Muscle of leg (tissue), 16 donors: ENCODE data around the gene CGB3. TPM values are rescaled to one million over a fixed set of nuclear protein-coding genes. Genes with fewer than 3 reads are reported as not detected.
"Not testable (repeated sequence)": the region's sequence is repeated elsewhere in the genome, so short reads cannot be mapped to it uniquely, and the experiment has no call there.

ENCODE experiments used
- DNase-seq: peaks from one replicate; pipeline ENCODE4 v3.0.0; 2013
- H3K27ac ChIP-seq: one replicate; pipeline ENCODE4 v1.5.1; 2013; ENCODE audit warnings: mild to moderate bottlenecking, low read length, control low read depth
- H3K27me3 ChIP-seq: one replicate; pipeline ENCODE4 v1.6.1; 2013; ENCODE audit warnings: low read length; ENCODE audit not compliant: control insufficient read depth, insufficient read depth
- H3K36me3 ChIP-seq: one replicate; pipeline ENCODE4 v1.6.1; 2013; ENCODE audit warnings: low read length; ENCODE audit not compliant: control insufficient read depth, insufficient read depth
- H3K4me1 ChIP-seq: one replicate; pipeline ENCODE4 v1.6.1; 2013; ENCODE audit warnings: low read length; ENCODE audit not compliant: control insufficient read depth, insufficient read depth
- H3K4me3 ChIP-seq: one replicate; pipeline ENCODE4 v1.5.1; 2013; ENCODE audit warnings: low read length, control low read depth
- H3K9me3 ChIP-seq: replicated peaks from 2 replicates; pipeline ENCODE4 v1.6.1; 2013; ENCODE audit warnings: low read depth, low read length; ENCODE audit not compliant: control insufficient read depth
- WGBS: methylation state at CpG from one replicate; pipeline ENCODE4 v1.1.5; 2013; ENCODE audit warnings: missing lambda C conversion rate; ENCODE audit not compliant: insufficient coverage; 5-methylcytosine and 5-hydroxymethylcytosine counted together
- long read RNA-seq, 11 donors: transcript quantifications; one replicate each; lab custom pipeline, GENCODE V29; 2026
- polyA plus RNA-seq, 8 donors: library from polyadenylated mRNA; unstranded; fragments of 120-200 nt; gene quantifications; one replicate each; pipeline versions ENCODE4 v1.2.1 to v1.2.3, GENCODE V29; 2013; ENCODE audit warnings: inconsistent platforms in 1 of 8, low replicate concordance in 1 of 8; ENCODE audit not compliant: insufficient read length in 8 of 8, insufficient read depth in 1 of 8
- total RNA-seq: library from RNA; stranded (reverse); fragments of 120-200 nt; gene quantifications from one replicate; pipeline ENCODE4 v1.2.4, GENCODE V29; 2013

CGB3 gene
- 0.22 TPM for total RNA-seq
- under 1 TPM in 2 of 8 donors, not detected in 6; 0.57 to 0.60 TPM for polyA plus RNA-seq
- long read RNA-seq, donor 1: 0 reads
- long read RNA-seq, donor 2: 0 reads
- long read RNA-seq, donor 3: 0 reads
- long read RNA-seq, donor 4: 0 reads
- long read RNA-seq, donor 5: 0 reads
- long read RNA-seq, donor 6: 0 reads
- long read RNA-seq, donor 7: 0 reads
- long read RNA-seq, donor 8: 0 reads
- long read RNA-seq, donor 9: 0 reads
- long read RNA-seq, donor 10: 0 reads
- long read RNA-seq, donor 11: 0 reads

GRCh38 chr19:49024233-49024632 is at the start of gene CGB3:
Gene CGB3, minus strand, starts transcription at chr19:49024333. Its CDS starts 362 bp downstream, at chr19:49023971.
- not testable (repeated sequence) for H3K4me3 ChIP-seq, H3K27ac ChIP-seq, H3K36me3 ChIP-seq, H3K4me1 ChIP-seq, H3K9me3 ChIP-seq, DNase-seq
- WGBS: no CpG with 5 or more reads among the region's 15 CpGs
- H3K27me3 ChIP-seq: peaks cover 25% of the 10 kb centered on the region

- H3K4me1 ChIP-seq: peaks cover 15% of the 10 kb centered on the region
- H3K27me3 ChIP-seq: peaks cover 64% of the 10 kb centered on the region
- peak overlapping the region; percentile 24 for H3K4me3 ChIP-seq
- 3% methylated on average over 93 of the region's 93 CpGs for WGBS
- H3K9me3 ChIP-seq: no peaks in the 10 kb centered on the region
- peak overlapping the region; percentile 55 for H3K27ac ChIP-seq
- DNase-seq: no peak
- no peaks in the 10 kb centered on the region for H3K36me3 ChIP-seq
Observed at GRCh38 chr19:49071860-49072547, 47.9 kb upstream of the CGB3 start.

- Histone ChIP-seq H3K27ac (no peak overlapping the region), H3K9me3 (no peaks in the 10 kb centered on the region), H3K4me3 (no peak overlapping the region), H3K4me1 (peaks cover 27% of the 10 kb centered on the region), H3K36me3 (no peaks in the 10 kb centered on the region), H3K27me3 (peaks cover 80% of the 10 kb centered on the region)
- no peak for DNase-seq
- WGBS: 91% methylated on average over 21 of the region's 21 CpGs
Observed at GRCh38 chr19:49070416-49070815, 46.3 kb upstream of the CGB3 start.

- WGBS: 80% methylated on average over 7 of the region's 9 CpGs
- peaks cover 85% of the 10 kb centered on the region for H3K27me3 ChIP-seq
- H3K36me3 ChIP-seq: no peaks in the 10 kb centered on the region
- no peak overlapping the region for H3K4me3 ChIP-seq
- H3K4me1 ChIP-seq: peaks cover 36% of the 10 kb centered on the region
- no peaks in the 10 kb centered on the region for H3K9me3 ChIP-seq
- no peak for DNase-seq
- no peak overlapping the region for H3K27ac ChIP-seq
Observed at GRCh38 chr19:49069026-49069425, 44.9 kb upstream of the CGB3 start.

- no peak overlapping the region for H3K4me3 ChIP-seq
- H3K4me1 ChIP-seq: peaks cover 31% of the 10 kb centered on the region
- no peaks in the 10 kb centered on the region for H3K36me3 ChIP-seq
- DNase-seq: no peak
- H3K27ac ChIP-seq: no peak overlapping the region
- H3K9me3 ChIP-seq: no peaks in the 10 kb centered on the region
- WGBS: 67% methylated on average over 3 of the region's 3 CpGs
- peaks cover 78% of the 10 kb centered on the region for H3K27me3 ChIP-seq
Observed at GRCh38 chr19:49067554-49067953, 43.4 kb upstream of the CGB3 start.

- Histone ChIP-seq H3K27ac (peak overlapping the region; percentile 47), H3K36me3 (no peaks in the 10 kb centered on the region), H3K4me3 (no peak overlapping the region), H3K4me1 (peaks cover 28% of the 10 kb centered on the region), H3K27me3 (peaks cover 73% of the 10 kb centered on the region), H3K9me3 (no peaks in the 10 kb centered on the region)
- no CpG with 5 or more reads among the region's 13 CpGs for WGBS
- DNase-seq: peak; percentile 53
Observed at GRCh38 chr19:49065905-49066512, 41.9 kb upstream of the CGB3 start.

GRCh38 chr19:49064768-49065611 is 40.9 kb upstream of the CGB3 start, which contains the start of gene NTF4:
Gene NTF4, minus strand, starts transcription at chr19:49064818. Its CDS starts 2,821 bp downstream, at chr19:49061997.
- H3K27ac ChIP-seq: no peak within 1 kb of the TSS
- no peak within 1 kb of the TSS for H3K4me3 ChIP-seq
- peaks cover 28% of the 10 kb centered on the region for H3K4me1 ChIP-seq
- peak; percentile 41 for DNase-seq
- no peaks in the 10 kb centered on the region for H3K9me3 ChIP-seq
- under 1% methylated on average over 37 of the region's 53 CpGs for WGBS
- no peaks in the 10 kb centered on the region for H3K36me3 ChIP-seq
- peaks cover 71% of the 10 kb centered on the region for H3K27me3 ChIP-seq

- Histone ChIP-seq H3K36me3 (no peaks in the 10 kb centered on the region), H3K9me3 (no peaks in the 10 kb centered on the region), H3K27me3 (peaks cover 72% of the 10 kb centered on the region), H3K4me1 (peaks cover 28% of the 10 kb centered on the region), H3K27ac (no peak overlapping the region), H3K4me3 (no peak overlapping the region)
- WGBS: 30% methylated on average over 3 of the region's 10 CpGs
- no peak for DNase-seq
Observed at GRCh38 chr19:49064029-49064629, 40.0 kb upstream of the CGB3 start.

DNA sequence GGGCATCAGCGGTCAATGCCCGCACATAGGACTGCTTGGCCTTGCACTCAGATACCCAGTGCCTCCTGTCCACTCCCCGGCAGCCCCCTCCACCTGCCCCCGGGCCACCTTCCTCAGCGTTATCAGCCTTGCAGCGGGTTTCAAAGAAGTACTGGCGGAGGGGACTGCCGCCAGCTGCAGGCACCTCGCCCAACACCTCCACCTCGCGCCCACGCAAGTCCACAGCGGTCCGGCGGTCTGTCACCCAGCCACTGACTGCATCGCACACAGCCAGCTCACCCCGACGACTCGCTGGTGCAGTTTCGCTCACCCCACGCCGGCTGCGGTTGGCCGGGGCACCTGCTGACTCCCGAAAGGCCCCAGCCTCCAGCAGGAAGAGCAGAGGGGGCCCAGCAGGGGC is 37.3 kb upstream of the CGB3 start:
- Histone ChIP-seq H3K9me3 (no peaks in the 10 kb centered on the region), H3K27me3 (peaks cover 78% of the 10 kb centered on the region), H3K4me1 (peaks cover 34% of the 10 kb centered on the region), H3K4me3 (no peak overlapping the region), H3K36me3 (no peaks in the 10 kb centered on the region), H3K27ac (no peak overlapping the region)
- WGBS: 68% methylated on average over 25 of the region's 25 CpGs
- DNase-seq: no peak
